HEK293 (cell line): ENCODE results near the gene HBZ.

Source experiments
- CTCF ChIA-PET: fragments of 350-600 bp; formaldehyde crosslinking; extraction: SDS; loops from one replicate; lab custom pipeline; 2021; ENCODE audit warnings: antibody characterized with exemption; lab: Yijun Ruan, JAX
- POLR2A ChIA-PET: fragments of 300-600 bp; formaldehyde crosslinking; extraction: SDS; loops from one replicate; lab custom pipeline; 2020; ENCODE audit warnings: antibody characterized with exemption, inconsistent platforms; lab: Yijun Ruan, JAX
- H3K27ac ChIP-seq: fragments of 200-500 bp; sonication (Bioruptor generic); 2 replicates; pipeline ENCODE4 v1.5.1; 2014; ENCODE audit warnings: low read depth, low read length, control low read depth, inconsistent platforms; ENCODE audit errors: extremely low read depth
- H3K36me3 ChIP-seq, 2 experiments: fragments of 200-500 bp in 1 of 2; sonication (Bioruptor generic) in 1 of 2; 1 replicate in 1 of 2; 2 replicates in 1 of 2; pipeline ENCODE4 v1.5.1; 2014 to 2017; ENCODE audit warnings: inconsistent platforms in 2 of 2, low read length in 2 of 2; ENCODE audit not compliant: control insufficient read depth in 2 of 2, insufficient read depth in 1 of 2
- H3K4me1 ChIP-seq: fragments of 200-500 bp; sonication (Bioruptor generic); 2 replicates; pipeline ENCODE4 v1.5.1; 2014; ENCODE audit warnings: mild to moderate bottlenecking, low read length, inconsistent platforms; ENCODE audit not compliant: control insufficient read depth, insufficient read depth
- H3K4me3 ChIP-seq: 2 replicates; pipeline ENCODE4 v1.5.1; 2011; ENCODE audit warnings: low read depth, mild to moderate bottlenecking, control low read depth, low read length, moderate library complexity
- H3K9me3 ChIP-seq: fragments of 200-500 bp; sonication (Bioruptor generic); 2 replicates; pipeline ENCODE4 v1.5.1; 2014; ENCODE audit warnings: low read depth, low read length, inconsistent platforms; ENCODE audit not compliant: control insufficient read depth, insufficient read depth
- BCL11A ChIP-seq: fragments of 450-650 bp; formaldehyde crosslinking; IDR thresholded peaks from 2 replicates; pipeline ENCODE4 v1.5.1; 2016; ENCODE audit warnings: low read depth, missing biosample characterization, missing genetic modification characterization
- MYNN ChIP-seq: fragments of 450-650 bp; formaldehyde crosslinking; IDR thresholded peaks from 2 replicates; pipeline ENCODE4 v1.5.1; 2016; ENCODE audit warnings: missing biosample characterization, missing genetic modification characterization, borderline replicate concordance
- PRDM1 ChIP-seq: fragments of 450-650 bp; formaldehyde crosslinking; IDR thresholded peaks from 2 replicates; pipeline ENCODE4; 2016; ENCODE audit warnings: missing biosample characterization, missing genetic modification characterization
- ZFP37 ChIP-seq: fragments of 450-650 bp; formaldehyde crosslinking; IDR thresholded peaks from 2 replicates; pipeline ENCODE4 v1.5.1; 2016; ENCODE audit warnings: missing biosample characterization, missing genetic modification characterization
- ZFP41 ChIP-seq: fragments of 450-650 bp; formaldehyde crosslinking; IDR thresholded peaks from 2 replicates; pipeline ENCODE4 v1.5.1; 2016; ENCODE audit warnings: missing biosample characterization, missing genetic modification characterization, borderline replicate concordance
- ZFP69B ChIP-seq: fragments of 450-650 bp; formaldehyde crosslinking; IDR thresholded peaks from 2 replicates; pipeline ENCODE4 v1.5.1; 2016; ENCODE audit warnings: missing biosample characterization, missing genetic modification characterization
- ZNF132 ChIP-seq: fragments of 450-650 bp; formaldehyde crosslinking; IDR thresholded peaks from 2 replicates; pipeline ENCODE4 v1.5.1; 2017; ENCODE audit warnings: missing biosample characterization, missing genetic modification characterization, borderline replicate concordance
- ZNF146 ChIP-seq: fragments of 450-650 bp; formaldehyde crosslinking; IDR thresholded peaks from 2 replicates; pipeline ENCODE4 v1.5.1; 2016; ENCODE audit warnings: missing biosample characterization, missing genetic modification characterization
- ZNF175 ChIP-seq: fragments of 450-650 bp; formaldehyde crosslinking; IDR thresholded peaks from 2 replicates; pipeline ENCODE4 v1.5.1; 2016; ENCODE audit warnings: missing biosample characterization, missing genetic modification characterization
- ZNF19 ChIP-seq: fragments of 450-650 bp; formaldehyde crosslinking; IDR thresholded peaks from 2 replicates; pipeline ENCODE4; 2016; ENCODE audit warnings: missing biosample characterization, missing genetic modification characterization, low read depth
- ZNF202 ChIP-seq: fragments of 450-650 bp; formaldehyde crosslinking; IDR thresholded peaks from 2 replicates; pipeline ENCODE4 v1.5.1; 2016; ENCODE audit warnings: missing biosample characterization, missing genetic modification characterization, borderline replicate concordance
- ZNF221 ChIP-seq: fragments of 450-650 bp; formaldehyde crosslinking; IDR thresholded peaks from 2 replicates; pipeline ENCODE4 v1.5.1; 2017; ENCODE audit warnings: missing biosample characterization, missing genetic modification characterization, borderline replicate concordance
- ZNF292 ChIP-seq: fragments of 450-650 bp; formaldehyde crosslinking; IDR thresholded peaks from 2 replicates; pipeline ENCODE4 v1.5.1; 2016; ENCODE audit warnings: low read depth, missing biosample characterization, missing genetic modification characterization, borderline replicate concordance
- ZNF335 ChIP-seq: fragments of 450-650 bp; formaldehyde crosslinking; conservative IDR thresholded peaks from 2 replicates; pipeline ENCODE4 v1.5.1; 2016; ENCODE audit warnings: missing biosample characterization, missing genetic modification characterization
- ZNF341 ChIP-seq: fragments of 450-650 bp; formaldehyde crosslinking; IDR thresholded peaks from 2 replicates; pipeline ENCODE4; 2016; ENCODE audit warnings: low read depth, missing biosample characterization, missing genetic modification characterization
- ZNF350 ChIP-seq: fragments of 450-650 bp; formaldehyde crosslinking; IDR thresholded peaks from 2 replicates; pipeline ENCODE4 v1.5.0; 2017; ENCODE audit warnings: missing biosample characterization, mild to moderate bottlenecking, missing genetic modification characterization
- ZNF416 ChIP-seq: fragments of 450-650 bp; formaldehyde crosslinking; IDR thresholded peaks from 2 replicates; pipeline ENCODE4 v1.5.1; 2016; ENCODE audit warnings: missing biosample characterization, missing genetic modification characterization
- ZNF600 ChIP-seq: fragments of 450-650 bp; formaldehyde crosslinking; IDR thresholded peaks from 2 replicates; pipeline ENCODE4 v1.5.1; 2016; ENCODE audit warnings: missing biosample characterization, missing genetic modification characterization
- ZNF624 ChIP-seq: fragments of 450-650 bp; formaldehyde crosslinking; IDR thresholded peaks from 2 replicates; pipeline ENCODE4 v1.5.1; 2017; ENCODE audit warnings: missing biosample characterization, missing genetic modification characterization
- ZNF626 ChIP-seq: fragments of 450-650 bp; sonication (Bioruptor Pico); formaldehyde crosslinking; IDR thresholded peaks from 2 replicates; pipeline ENCODE4 v1.5.1; 2018; ENCODE audit warnings: missing biosample characterization, missing genetic modification characterization, inconsistent platforms
- ZNF785 ChIP-seq: fragments of 450-650 bp; formaldehyde crosslinking; IDR thresholded peaks from 2 replicates; pipeline ENCODE4 v1.5.1; 2016; ENCODE audit warnings: missing biosample characterization, missing genetic modification characterization
- ZNF843 ChIP-seq: fragments of 450-650 bp; formaldehyde crosslinking; IDR thresholded peaks from 2 replicates; pipeline ENCODE4 v1.5.1; 2016; ENCODE audit warnings: missing biosample characterization, missing genetic modification characterization
- TF ChIP-seq, protein P1 (sequence below): fragments of 450-650 bp; formaldehyde crosslinking; IDR thresholded peaks from 2 replicates; pipeline ENCODE4 v1.5.1; 2017; ENCODE audit warnings: missing biosample characterization, missing genetic modification characterization
- TF ChIP-seq, protein P2 (sequence below): fragments of 450-650 bp; formaldehyde crosslinking; IDR thresholded peaks from 2 replicates; pipeline ENCODE4 v1.5.1; 2017; ENCODE audit warnings: missing biosample characterization, missing genetic modification characterization
- TF ChIP-seq, protein P3 (sequence below): fragments of 450-650 bp; formaldehyde crosslinking; IDR thresholded peaks from 2 replicates; pipeline ENCODE4 v1.5.1; 2017; ENCODE audit warnings: missing biosample characterization, missing genetic modification characterization

HBZ gene

DNA sequence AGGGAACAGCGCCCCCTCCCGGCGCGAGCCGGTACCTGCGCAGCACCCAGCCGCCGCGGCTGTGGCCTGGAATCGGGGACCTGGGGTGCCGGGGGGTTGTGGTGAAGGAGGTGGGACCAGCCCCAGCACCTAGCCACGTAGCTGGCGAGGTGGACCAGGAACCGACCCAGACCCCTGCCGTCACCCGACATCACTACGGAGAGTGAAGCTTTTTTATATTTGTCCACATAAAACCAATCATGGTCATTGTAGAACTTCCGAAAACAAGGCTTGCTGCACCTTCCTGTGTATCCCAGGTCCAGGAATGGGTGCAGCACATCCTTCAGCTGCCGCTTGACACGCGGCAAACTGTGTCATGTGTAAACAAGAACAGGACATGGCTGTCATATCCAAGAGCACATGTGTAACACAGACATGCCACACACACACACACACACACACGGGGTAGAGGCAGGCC is 29.1 kb downstream of the HBZ start (continued):
- TF ChIP-seq, protein P1, sequence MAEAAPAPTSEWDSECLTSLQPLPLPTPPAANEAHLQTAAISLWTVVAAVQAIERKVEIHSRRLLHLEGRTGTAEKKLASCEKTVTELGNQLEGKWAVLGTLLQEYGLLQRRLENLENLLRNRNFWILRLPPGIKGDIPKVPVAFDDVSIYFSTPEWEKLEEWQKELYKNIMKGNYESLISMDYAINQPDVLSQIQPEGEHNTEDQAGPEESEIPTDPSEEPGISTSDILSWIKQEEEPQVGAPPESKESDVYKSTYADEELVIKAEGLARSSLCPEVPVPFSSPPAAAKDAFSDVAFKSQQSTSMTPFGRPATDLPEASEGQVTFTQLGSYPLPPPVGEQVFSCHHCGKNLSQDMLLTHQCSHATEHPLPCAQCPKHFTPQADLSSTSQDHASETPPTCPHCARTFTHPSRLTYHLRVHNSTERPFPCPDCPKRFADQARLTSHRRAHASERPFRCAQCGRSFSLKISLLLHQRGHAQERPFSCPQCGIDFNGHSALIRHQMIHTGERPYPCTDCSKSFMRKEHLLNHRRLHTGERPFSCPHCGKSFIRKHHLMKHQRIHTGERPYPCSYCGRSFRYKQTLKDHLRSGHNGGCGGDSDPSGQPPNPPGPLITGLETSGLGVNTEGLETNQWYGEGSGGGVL (tag by site-specific recombination) = no peak
- TF ChIP-seq ZNF175 (tag by site-specific recombination) (no peak), ZNF843 (0 out of 2 replicates have a peak, but pooled peaks have one; percentile 15), ZNF350 (tag by site-specific recombination) (no peak), ZNF146 (peak; percentile 1; the same call in 1 of the 2 replicates), ZFP37 (0 out of 2 replicates have a peak, but pooled peaks have one; percentile 24)

DNA sequence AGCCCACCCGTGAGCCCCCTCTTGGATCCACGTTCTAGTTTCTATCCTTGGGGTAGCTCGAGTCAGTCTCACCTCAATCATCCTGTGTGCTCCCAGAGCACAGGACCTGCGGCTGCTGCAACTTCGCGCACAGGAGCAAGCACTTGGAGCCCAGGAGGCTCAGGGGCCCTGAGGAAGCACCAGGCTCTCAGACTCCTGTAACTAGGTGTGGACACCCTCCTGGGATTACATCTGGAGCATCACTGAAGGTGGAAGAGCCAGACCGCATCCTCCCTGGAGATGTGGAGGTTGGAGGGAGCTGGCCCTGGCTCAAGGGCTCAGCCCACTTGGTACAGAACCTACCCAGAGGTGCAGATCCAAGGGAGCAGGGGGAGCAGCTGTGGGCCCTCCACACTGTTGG is 30.6 kb downstream of the HBZ start:
- POLR2A ChIA-PET = interaction anchor here (0.6 to 1.4 kb wide), 5 partner anchors 9 to 119 kb away, joined by 3 to 5 read pairs (median 3); no protein-coding TSS in a partner anchor
- Histone ChIP-seq H3K36me3 (peaks cover 4 to 19% of the 10 kb centered on the region in 2 experiments; a peak in 2 of 3 replicates), H3K4me3 (no peak overlapping the region), H3K4me1 (peaks cover 3% of the 10 kb centered on the region; the same call in 1 of the 2 replicates), H3K27ac (no peak overlapping the region), H3K9me3 (no peaks in the 10 kb centered on the region)
- no peak for TF ChIP-seq ZNF785
- TF ChIP-seq ZNF416 (tag by site-specific recombination) = no peak
- no peak for TF ChIP-seq MYNN (tag by site-specific recombination)
- TF ChIP-seq ZFP69B (tag by site-specific recombination) = no peak
- no peak for TF ChIP-seq ZNF19
- no peak for TF ChIP-seq ZNF624 (tag by site-specific recombination)
- TF ChIP-seq, protein P2, sequence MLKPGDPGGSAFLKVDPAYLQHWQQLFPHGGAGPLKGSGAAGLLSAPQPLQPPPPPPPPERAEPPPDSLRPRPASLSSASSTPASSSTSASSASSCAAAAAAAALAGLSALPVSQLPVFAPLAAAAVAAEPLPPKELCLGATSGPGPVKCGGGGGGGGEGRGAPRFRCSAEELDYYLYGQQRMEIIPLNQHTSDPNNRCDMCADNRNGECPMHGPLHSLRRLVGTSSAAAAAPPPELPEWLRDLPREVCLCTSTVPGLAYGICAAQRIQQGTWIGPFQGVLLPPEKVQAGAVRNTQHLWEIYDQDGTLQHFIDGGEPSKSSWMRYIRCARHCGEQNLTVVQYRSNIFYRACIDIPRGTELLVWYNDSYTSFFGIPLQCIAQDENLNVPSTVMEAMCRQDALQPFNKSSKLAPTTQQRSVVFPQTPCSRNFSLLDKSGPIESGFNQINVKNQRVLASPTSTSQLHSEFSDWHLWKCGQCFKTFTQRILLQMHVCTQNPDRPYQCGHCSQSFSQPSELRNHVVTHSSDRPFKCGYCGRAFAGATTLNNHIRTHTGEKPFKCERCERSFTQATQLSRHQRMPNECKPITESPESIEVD = no peak
- TF ChIP-seq ZNF221 (tag by site-specific recombination) = no peak
- no peak for TF ChIP-seq ZNF292 (tag by site-specific recombination)
- no peak for TF ChIP-seq ZNF335 (tag by site-specific recombination)
- TF ChIP-seq ZNF132 (tag by site-specific recombination) = no peak
- no peak for TF ChIP-seq ZNF626 (tag by site-specific recombination)
- TF ChIP-seq ZNF600 (tag by site-specific recombination) = peak; percentile 69
- TF ChIP-seq ZNF202 (tag by site-specific recombination) = no peak
- TF ChIP-seq, protein P3, sequence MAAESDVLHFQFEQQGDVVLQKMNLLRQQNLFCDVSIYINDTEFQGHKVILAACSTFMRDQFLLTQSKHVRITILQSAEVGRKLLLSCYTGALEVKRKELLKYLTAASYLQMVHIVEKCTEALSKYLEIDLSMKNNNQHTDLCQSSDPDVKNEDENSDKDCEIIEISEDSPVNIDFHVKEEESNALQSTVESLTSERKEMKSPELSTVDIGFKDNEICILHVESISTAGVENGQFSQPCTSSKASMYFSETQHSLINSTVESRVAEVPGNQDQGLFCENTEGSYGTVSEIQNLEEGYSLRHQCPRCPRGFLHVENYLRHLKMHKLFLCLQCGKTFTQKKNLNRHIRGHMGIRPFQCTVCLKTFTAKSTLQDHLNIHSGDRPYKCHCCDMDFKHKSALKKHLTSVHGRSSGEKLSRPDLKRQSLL (tag by site-specific recombination) = peak; percentile 56; the same call in 1 of the 2 replicates
- no peak for TF ChIP-seq BCL11A (tag by site-specific recombination)
- no peak for TF ChIP-seq ZFP41
- TF ChIP-seq ZNF341 (tag by site-specific recombination) = peak; percentile 25; the same call in 1 of the 2 replicates
- no peak for TF ChIP-seq PRDM1 (tag by site-specific recombination)
- CTCF ChIA-PET = interaction anchor here (0.7 to 2.5 kb wide), 5 partner anchors 66 to 179 kb away, joined by 3 to 24 read pairs (median 7); no protein-coding TSS in a partner anchor
